Activated naive CD8-positive, alpha-beta T cell (primary cell): ENCODE results near the gene L3MBTL1.
"Not testable (repeated sequence)": the region's sequence is repeated elsewhere in the genome, so short reads cannot be mapped to it uniquely, and the experiment has no call there.

Experiments used
- H3K27ac Mint-ChIP-seq: one replicate; pipeline ENCODE4 v1.8.0; 2021; ENCODE audit warnings: mixed read lengths
- H3K27me3 Mint-ChIP-seq: one replicate; pipeline ENCODE4 v1.8.0; 2021; ENCODE audit warnings: mixed read lengths
- H3K36me3 Mint-ChIP-seq: one replicate; pipeline ENCODE4 v1.8.0; 2021; ENCODE audit warnings: mixed read lengths
- H3K4me1 Mint-ChIP-seq: one replicate; pipeline ENCODE4 v1.8.0; 2021; ENCODE audit warnings: low read depth, mixed read lengths
- H3K4me3 Mint-ChIP-seq: one replicate; pipeline ENCODE4 v1.8.0; 2021; ENCODE audit warnings: mild to moderate bottlenecking, mixed read lengths
- H3K9me3 Mint-ChIP-seq: one replicate; pipeline ENCODE4 v1.8.0; 2021; ENCODE audit warnings: low read depth, mixed read lengths

L3MBTL1 gene

DNA sequence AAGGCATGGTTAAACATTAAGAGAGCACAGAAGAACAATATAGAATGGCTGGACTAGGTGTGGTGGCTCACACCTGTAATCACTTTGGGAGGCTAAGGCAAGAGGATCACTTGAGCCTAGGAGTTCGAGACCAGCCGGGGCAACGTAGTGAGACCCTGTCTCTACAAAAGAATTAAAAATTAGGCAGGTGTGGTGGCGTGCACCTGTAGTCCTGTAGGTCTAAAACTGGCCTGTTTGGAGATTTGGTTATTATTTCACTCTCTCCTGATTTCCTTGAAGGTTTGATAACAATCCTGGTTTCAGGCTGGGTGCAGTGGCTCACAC is 34.2 kb upstream of the L3MBTL1 start:
- H3K36me3 Mint-ChIP-seq: no peaks in the 10 kb centered on the region
- H3K27ac Mint-ChIP-seq: no peak overlapping the region
- no peak overlapping the region for H3K4me3 Mint-ChIP-seq
- H3K9me3 Mint-ChIP-seq: no peaks in the 10 kb centered on the region
- H3K27me3 Mint-ChIP-seq: no peaks in the 10 kb centered on the region
- H3K4me1 Mint-ChIP-seq: peaks cover 9% of the 10 kb centered on the region

DNA sequence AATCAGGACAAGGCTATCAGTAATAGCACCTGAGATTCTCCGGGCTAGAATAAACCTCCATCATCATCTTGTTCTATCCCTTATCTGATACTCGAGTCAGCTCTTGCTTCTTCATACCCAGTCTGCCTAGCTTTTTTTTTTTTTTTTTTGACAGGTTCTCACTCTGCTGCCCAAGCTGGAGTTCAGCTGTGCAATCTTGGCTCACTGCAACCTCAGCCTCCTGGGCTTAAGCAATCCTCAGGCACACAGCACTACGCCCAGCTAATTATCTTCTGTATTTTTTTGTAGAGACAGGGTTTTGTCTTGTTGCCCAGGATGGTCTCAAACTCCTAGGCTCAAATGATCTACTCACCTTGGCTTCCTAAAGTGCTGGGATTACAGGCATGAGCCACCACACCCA is 30.3 kb upstream of the L3MBTL1 start:
- Mint-ChIP-seq H3K36me3 (no peaks in the 10 kb centered on the region), H3K27ac (no peak overlapping the region), H3K9me3 (no peaks in the 10 kb centered on the region), H3K4me1 (peaks cover 7% of the 10 kb centered on the region), H3K4me3 (no peak overlapping the region), H3K27me3 (no peaks in the 10 kb centered on the region)

DNA sequence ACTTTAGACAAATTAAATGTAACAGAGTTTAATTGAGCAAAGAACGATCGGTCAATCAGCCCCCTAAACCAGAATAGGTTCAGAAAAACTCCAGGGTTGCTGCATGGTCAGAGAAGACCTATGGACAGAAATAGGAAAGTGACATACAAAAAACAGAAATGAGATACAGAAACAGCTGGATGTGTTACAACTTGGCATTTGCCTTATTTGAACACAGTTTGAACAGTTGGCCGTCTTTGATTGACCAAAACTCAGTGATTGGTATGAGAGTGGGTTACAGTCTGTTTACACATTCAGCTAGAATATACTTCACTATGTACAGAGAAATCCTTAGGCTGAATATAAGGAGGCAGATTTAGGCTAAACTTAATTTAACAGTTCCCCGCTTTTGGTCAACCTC is 29.9 kb upstream of the L3MBTL1 start:
- Mint-ChIP-seq H3K36me3 (no peaks in the 10 kb centered on the region), H3K27ac (no peak overlapping the region), H3K4me3 (no peak overlapping the region), H3K9me3 (no peaks in the 10 kb centered on the region), H3K27me3 (no peaks in the 10 kb centered on the region), H3K4me1 (peaks cover 7% of the 10 kb centered on the region)

DNA sequence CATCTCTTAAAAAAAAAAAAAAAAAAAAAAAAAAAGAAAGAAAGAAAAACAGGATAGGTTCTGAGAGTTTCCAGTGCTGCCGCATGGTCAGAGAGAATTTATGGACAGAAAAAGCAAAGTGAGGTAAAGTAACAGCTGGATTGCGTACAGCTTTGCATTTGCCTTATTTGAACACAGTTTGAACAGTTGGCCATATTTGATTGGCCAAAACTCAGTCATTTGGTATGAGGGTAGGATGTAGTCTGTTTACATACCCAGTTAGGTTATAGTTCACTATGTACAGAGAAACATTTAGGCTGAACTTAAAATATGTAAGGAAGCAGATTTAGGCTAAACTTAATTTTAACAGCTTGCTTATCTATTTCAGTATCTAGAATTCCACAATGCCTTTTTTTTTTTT is 17.5 kb upstream of the L3MBTL1 start:
- no peaks in the 10 kb centered on the region for H3K4me1 Mint-ChIP-seq
- H3K4me3 Mint-ChIP-seq: no peak overlapping the region

DNA sequence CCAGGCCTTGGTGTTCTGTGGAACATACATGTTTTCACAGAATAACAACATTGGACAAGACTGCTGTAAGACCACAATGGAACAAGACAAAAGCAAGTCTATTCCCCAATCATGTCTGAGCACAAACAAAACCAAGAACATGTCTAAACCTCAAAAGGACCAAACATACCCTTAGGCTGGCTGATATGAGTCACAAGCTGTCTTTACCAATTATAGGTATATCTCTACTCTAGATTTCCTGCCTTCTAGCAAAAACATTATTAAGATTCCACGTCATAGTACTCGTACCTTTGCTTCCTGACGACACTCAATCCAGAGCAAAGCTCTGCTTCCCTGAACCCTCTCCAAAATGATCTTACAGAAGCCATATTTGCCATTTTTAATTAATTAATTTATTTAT is 15.4 kb upstream of the L3MBTL1 start:
- Mint-ChIP-seq H3K4me1 (no peaks in the 10 kb centered on the region), H3K9me3 (no peaks in the 10 kb centered on the region), H3K4me3 (no peak overlapping the region), H3K27ac (no peak overlapping the region), H3K36me3 (peaks cover 2% of the 10 kb centered on the region), H3K27me3 (peaks cover 2% of the 10 kb centered on the region)

More for the DNA sequence above, 17.5 kb upstream of the L3MBTL1 start:
- no peak overlapping the region for H3K27ac Mint-ChIP-seq
- H3K27me3 Mint-ChIP-seq: peaks cover 2% of the 10 kb centered on the region
- H3K9me3 Mint-ChIP-seq: no peaks in the 10 kb centered on the region
- peaks cover 6% of the 10 kb centered on the region for H3K36me3 Mint-ChIP-seq

DNA sequence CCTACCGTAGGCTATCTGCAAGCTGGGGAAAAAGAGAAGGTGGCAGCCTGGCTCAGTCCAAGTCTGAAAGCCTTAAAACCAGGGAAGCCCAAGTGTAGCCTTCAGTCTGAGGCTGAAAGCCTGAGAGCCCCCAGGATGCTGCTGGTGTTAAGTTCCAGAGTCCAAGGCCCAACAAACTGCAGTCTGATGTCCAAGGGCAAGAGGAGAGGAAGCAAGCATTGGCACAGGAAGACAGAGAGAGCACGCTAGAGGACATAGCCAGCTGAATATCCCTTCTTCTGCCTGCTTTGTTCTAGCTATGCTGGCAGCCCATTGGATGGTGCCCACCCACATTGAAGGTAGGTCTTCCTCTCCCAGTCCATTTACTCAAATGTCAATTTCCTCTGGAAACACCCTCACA is 12.1 kb upstream of the L3MBTL1 start:
- peaks cover 3% of the 10 kb centered on the region for H3K9me3 Mint-ChIP-seq
- no peak overlapping the region for H3K4me3 Mint-ChIP-seq
- no peaks in the 10 kb centered on the region for H3K27me3 Mint-ChIP-seq
- peaks cover 3% of the 10 kb centered on the region for H3K36me3 Mint-ChIP-seq
- no peaks in the 10 kb centered on the region for H3K4me1 Mint-ChIP-seq
- H3K27ac Mint-ChIP-seq: no peak overlapping the region

DNA sequence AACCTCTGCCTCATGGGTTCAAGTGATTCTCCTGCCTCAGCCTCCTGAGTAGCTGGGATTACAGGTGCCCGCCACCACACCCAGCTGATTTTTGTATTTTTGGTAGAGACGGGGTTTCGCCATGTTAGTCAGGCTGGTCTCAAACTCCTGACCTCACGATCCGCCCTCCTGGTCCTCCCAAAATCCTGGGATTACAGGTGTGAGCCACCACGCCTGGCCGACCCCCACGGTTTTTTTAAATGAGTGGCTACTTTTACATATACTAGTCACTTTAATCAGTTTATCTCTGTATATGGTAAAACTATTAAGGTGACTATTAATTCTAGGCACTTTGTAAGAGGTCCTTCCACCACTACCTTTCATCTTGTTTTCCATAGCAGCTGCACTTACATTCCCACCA is 5.5 kb upstream of the L3MBTL1 start:
- H3K9me3 Mint-ChIP-seq, H3K4me1 Mint-ChIP-seq, H3K27ac Mint-ChIP-seq, H3K36me3 Mint-ChIP-seq, H3K4me3 Mint-ChIP-seq: not testable (repeated sequence)
- H3K27me3 Mint-ChIP-seq: peaks cover 15% of the 10 kb centered on the region

DNA sequence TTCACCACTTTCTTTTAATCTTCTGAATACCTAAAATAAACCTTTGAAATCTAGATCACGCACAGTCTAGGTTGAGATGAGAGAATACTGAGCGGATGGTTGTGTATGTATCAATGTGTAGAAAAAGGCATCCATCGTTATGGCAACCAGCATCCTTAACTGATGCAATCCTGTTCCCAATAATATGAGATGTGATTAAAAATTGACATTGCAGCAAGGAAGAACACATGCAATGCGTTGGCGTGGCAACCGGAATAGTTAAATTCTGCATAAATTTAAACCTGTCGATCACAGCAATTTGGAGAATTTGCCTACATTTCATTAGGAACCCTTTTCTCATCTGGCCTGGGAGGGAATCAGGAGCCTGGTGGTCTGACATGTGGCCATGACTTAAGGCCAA is 1.3 kb upstream of the L3MBTL1 start:
- H3K4me3 Mint-ChIP-seq: peak overlapping the region; percentile 77
- no peak overlapping the region for H3K27ac Mint-ChIP-seq

DNA sequence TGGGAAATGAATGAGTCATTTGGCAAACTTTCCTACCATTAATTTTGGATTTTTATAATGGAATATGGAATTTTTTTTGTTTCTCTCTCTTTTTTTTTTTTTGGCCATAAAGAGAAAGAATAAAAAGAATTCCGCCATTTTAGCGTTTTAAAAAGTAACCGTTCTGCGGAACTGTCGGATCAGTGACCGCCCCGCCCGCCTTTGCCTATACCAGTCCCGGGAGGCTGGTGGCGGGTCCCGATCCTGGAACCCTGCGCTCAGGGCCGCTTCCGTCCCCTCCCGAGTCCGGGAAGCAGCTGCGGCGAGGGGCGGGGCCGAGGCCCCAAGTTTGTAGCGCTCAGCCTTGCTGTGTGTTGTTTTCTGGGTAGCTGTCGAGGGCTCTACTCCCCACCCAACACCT is 609 bp downstream of the L3MBTL1 start:
- Mint-ChIP-seq H3K36me3 (no peaks in the 10 kb centered on the region), H3K27ac (no peak overlapping the region), H3K4me3 (peak overlapping the region; percentile 73), H3K4me1 (peaks cover 6% of the 10 kb centered on the region), H3K9me3 (no peaks in the 10 kb centered on the region), H3K27me3 (peaks cover 20% of the 10 kb centered on the region)

More for the DNA sequence above, 1.3 kb upstream of the L3MBTL1 start:
- Mint-ChIP-seq H3K27me3 (peaks cover 19% of the 10 kb centered on the region), H3K36me3 (no peaks in the 10 kb centered on the region), H3K9me3 (no peaks in the 10 kb centered on the region), H3K4me1 (peaks cover 6% of the 10 kb centered on the region)

DNA sequence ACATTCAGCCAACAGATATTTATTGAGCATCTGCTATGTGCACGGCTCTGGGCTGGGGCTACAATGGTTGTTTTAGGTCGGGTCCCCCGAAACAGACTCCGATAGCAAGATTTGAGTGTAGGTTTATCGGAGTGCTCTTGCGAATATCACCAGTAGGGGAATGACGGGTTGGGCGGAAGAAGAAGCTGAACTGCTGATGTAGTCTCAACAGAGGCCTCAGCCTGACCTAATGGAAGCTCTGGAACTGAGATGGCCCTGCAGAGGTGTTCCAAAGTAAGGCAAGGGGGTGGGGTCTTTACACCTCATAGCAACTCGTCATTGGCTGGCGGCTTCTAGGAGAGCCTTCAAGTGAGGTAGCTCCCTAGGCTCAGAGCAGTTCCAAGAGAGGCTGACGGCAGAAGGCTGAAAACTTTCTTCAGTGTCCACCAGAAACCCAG is 1.1 kb downstream of the L3MBTL1 start:
- H3K9me3 Mint-ChIP-seq: no peaks in the 10 kb centered on the region
- H3K4me1 Mint-ChIP-seq: peaks cover 6% of the 10 kb centered on the region
- no peak overlapping the region for H3K27ac Mint-ChIP-seq
- H3K4me3 Mint-ChIP-seq: peak overlapping the region; percentile 73
- H3K27me3 Mint-ChIP-seq: peaks cover 20% of the 10 kb centered on the region
- H3K36me3 Mint-ChIP-seq: no peaks in the 10 kb centered on the region

DNA sequence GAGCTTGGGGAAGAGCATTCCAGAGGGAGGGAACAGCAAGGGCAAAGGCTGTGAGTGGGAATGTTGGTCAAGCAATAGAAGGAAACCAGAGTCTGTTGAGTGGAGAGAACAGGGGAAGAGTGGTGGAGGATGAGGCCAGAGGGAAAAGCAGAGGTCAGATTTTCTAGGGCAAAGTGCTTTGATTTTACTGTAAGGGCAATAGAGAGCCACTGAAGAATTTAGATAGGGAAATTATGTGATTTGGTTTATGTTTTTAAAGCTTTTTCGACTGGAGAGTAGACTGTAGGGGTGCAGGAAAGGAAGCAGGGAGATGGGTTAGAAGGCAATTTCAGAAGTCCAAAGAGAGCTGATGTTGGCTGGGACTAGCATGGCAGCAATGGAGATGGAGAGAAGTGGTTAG is 4.4 kb downstream of the L3MBTL1 start:
- no peaks in the 10 kb centered on the region for H3K9me3 Mint-ChIP-seq
- no peak overlapping the region for H3K4me3 Mint-ChIP-seq
- no peaks in the 10 kb centered on the region for H3K36me3 Mint-ChIP-seq
- H3K27ac Mint-ChIP-seq: peak overlapping the region; percentile 61
- H3K4me1 Mint-ChIP-seq: peaks cover 18% of the 10 kb centered on the region
- H3K27me3 Mint-ChIP-seq: peaks cover 7% of the 10 kb centered on the region

DNA sequence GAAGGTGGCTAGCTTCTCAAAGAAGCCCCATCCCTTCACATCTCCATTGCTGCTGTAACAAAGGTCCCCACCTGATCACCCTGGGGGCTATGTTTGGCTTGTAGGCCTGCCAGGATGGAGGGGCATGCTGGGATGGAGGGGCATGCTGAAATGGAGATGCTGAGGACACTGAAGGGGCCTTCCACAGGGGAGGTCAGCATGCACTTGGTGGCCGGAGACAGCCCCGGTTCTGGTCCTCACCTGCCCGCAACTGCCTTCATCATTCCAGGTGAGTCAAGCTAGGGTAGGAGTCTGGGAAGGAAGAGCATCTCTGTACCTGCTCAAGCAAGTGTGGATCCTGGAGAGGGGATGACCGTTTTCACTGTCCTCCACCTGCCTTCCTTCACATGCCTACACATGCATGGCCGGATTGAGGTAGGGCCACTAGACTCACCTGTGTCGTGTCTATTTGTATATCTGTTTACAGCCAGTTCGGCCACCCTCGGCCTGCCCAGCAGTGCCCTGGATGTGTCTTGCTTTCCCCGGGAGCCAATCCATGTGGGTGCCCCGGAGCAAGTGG is 6.0 kb downstream of the L3MBTL1 start:
- Mint-ChIP-seq H3K36me3 (no peaks in the 10 kb centered on the region), H3K4me1 (peaks cover 20% of the 10 kb centered on the region), H3K27ac (no peak overlapping the region), H3K27me3 (peaks cover 7% of the 10 kb centered on the region), H3K4me3 (peak overlapping the region; percentile 90), H3K9me3 (no peaks in the 10 kb centered on the region)

DNA sequence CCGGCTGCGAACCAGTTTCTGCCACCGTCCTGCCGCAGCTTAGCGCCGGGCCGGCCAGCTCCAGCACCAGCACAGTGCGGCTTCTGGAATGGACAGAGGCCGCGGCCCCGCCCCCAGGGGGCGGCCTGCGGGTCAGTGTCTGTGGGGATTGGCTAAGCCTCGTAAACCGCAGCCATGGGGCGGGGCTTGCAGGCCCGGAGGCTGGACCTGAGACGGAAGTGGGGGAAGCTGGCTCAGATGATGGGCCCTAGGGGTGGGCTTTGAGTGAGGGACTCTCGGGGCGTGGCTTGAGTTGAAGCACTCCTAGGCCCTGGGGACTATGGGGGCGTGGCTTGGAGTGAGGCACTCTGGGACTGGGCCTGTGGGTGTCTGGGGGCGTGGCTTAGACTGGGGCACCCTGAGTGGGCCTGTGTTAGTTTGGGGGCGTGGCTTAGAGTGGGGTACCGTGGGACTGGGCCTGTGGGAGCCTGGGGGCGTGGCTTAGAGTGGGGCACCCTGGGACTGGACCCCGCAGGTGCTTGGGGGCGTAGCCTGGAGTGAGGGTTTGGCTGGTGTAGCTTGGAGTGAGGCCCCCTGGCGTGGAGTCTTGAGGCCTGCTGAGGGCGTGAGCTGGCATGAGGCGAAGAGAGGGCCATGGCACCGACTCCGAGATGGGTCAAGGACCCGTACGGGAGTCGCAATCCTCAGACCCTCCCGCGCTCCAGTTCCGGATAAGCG is 6.6 kb downstream of the L3MBTL1 start:
- no peaks in the 10 kb centered on the region for H3K36me3 Mint-ChIP-seq
- no peaks in the 10 kb centered on the region for H3K9me3 Mint-ChIP-seq
- peak overlapping the region; percentile 85 for H3K27ac Mint-ChIP-seq
- peaks cover 17% of the 10 kb centered on the region for H3K4me1 Mint-ChIP-seq
- peak overlapping the region; percentile 90 for H3K4me3 Mint-ChIP-seq
- peaks cover 6% of the 10 kb centered on the region for H3K27me3 Mint-ChIP-seq

DNA sequence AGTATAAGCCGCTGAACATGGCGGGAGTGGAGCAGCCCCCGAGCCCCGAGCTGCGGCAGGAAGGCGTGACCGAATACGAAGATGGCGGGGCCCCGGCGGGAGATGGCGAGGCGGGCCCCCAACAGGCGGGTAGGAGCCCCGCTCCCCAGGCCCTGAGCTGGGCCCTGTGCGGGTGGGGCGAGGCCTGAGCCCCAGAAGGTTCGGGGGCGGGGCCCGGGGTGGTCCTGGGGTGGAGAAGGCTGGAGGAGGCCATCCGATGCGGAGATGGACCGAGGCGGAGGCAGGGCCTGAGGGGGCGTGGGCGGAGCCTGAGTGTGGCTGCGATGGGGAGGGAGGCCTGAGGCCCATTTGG is 7.1 kb downstream of the L3MBTL1 start:
- H3K4me1 Mint-ChIP-seq: peaks cover 16% of the 10 kb centered on the region
- no peaks in the 10 kb centered on the region for H3K9me3 Mint-ChIP-seq
- peak overlapping the region; percentile 90 for H3K4me3 Mint-ChIP-seq
- peaks cover 4% of the 10 kb centered on the region for H3K27me3 Mint-ChIP-seq
- no peaks in the 10 kb centered on the region for H3K36me3 Mint-ChIP-seq
- peak overlapping the region; percentile 85 for H3K27ac Mint-ChIP-seq

DNA sequence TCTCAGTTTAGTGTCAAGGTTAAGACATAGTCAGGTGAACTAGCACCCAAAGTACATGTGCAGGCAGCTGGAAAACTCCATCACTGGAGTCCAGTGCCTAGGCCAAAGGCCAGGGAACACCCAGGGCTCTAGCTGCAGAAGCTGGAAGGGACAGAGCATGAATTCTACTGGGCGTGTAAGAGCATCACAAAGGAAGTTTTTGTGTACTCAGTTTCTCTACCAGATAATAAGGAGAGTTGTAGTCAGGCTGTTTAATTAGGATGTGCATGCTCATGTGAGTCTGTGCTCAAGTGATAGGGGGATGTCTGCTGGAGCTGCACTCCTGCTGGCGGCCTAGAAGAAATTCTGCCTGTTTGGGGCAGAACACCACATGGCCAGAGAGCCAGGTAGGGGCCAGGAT is 8.1 kb downstream of the L3MBTL1 start:
- no peaks in the 10 kb centered on the region for H3K36me3 Mint-ChIP-seq
- no peak overlapping the region for H3K27ac Mint-ChIP-seq
- peak overlapping the region; percentile 90 for H3K4me3 Mint-ChIP-seq
- no peaks in the 10 kb centered on the region for H3K9me3 Mint-ChIP-seq
- peaks cover 4% of the 10 kb centered on the region for H3K27me3 Mint-ChIP-seq
- peaks cover 16% of the 10 kb centered on the region for H3K4me1 Mint-ChIP-seq

DNA sequence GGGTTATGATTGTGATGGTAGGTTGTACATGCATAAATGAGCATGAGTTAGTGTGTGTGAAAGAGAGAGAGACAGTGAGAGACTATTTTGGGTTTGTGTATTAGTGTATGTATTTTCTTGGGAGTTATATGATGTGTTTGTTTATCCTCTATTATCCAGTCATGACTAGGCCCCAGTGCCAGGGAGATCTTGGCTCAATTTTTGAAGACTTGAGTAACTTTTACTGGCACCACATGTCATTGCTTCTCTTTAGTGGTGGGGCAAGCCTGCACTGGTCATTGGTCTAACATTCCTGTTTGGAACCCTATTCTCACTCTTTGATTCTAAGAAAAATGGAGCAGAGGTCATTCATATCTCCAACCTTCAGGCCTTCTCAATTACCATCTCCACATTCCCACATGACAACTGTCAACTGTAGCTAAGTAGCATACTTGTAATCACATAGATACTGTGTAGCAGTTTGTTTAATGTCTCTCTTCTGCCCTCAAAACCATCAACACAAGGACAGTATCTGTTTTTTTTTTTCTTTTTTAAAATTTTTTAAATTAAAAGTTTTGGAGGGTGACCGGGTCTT is 8.8 kb downstream of the L3MBTL1 start:
- H3K4me3 Mint-ChIP-seq: peak overlapping the region; percentile 0
- peaks cover 3% of the 10 kb centered on the region for H3K36me3 Mint-ChIP-seq
- H3K27ac Mint-ChIP-seq: no peak overlapping the region
- no peaks in the 10 kb centered on the region for H3K9me3 Mint-ChIP-seq
- peaks cover 16% of the 10 kb centered on the region for H3K4me1 Mint-ChIP-seq
- H3K27me3 Mint-ChIP-seq: peaks cover 5% of the 10 kb centered on the region
